Sigmoid colon (tissue), 7 donors: Measurements from ENCODE around the gene STARD13. TPM values are rescaled to one million over a fixed set of nuclear protein-coding genes. Genes with fewer than 3 reads are reported as not detected.
"Not testable (repeated sequence)": the region's sequence is repeated elsewhere in the genome, so short reads cannot be mapped to it uniquely, and the experiment has no call there.

ENCODE experiments used
- DNase-seq: peaks from one replicate; pipeline ENCODE4 v3.0.0-alpha.2; 2019
- H3K27ac ChIP-seq, 4 donors: fragments of 200-600 bp; sonication (generic); one replicate each; pipeline ENCODE4 v1.5.1; 2016 to 2019; ENCODE audit warnings: mild to moderate bottlenecking in 1 of 4
- H3K27me3 ChIP-seq, 3 donors: fragments of 200-600 bp; sonication (generic); one replicate each; pipeline ENCODE4 v1.5.1; 2019; ENCODE audit warnings: mild to moderate bottlenecking in 1 of 3
- H3K36me3 ChIP-seq, 4 donors: fragments of 200-600 bp; sonication (generic); one replicate each; pipeline ENCODE4 v1.5.1; 2016 to 2019
- H3K4me1 ChIP-seq, 4 donors: fragments of 200-600 bp; sonication (generic); one replicate each; pipeline ENCODE4 v1.5.1; 2017 to 2019
- H3K4me3 ChIP-seq, 4 donors: fragments of 200-600 bp; sonication (generic); one replicate each; pipeline ENCODE4 v1.5.1; 2017 to 2019; ENCODE audit warnings: mild to moderate bottlenecking in 2 of 4, moderate library complexity in 1 of 4
- H3K9me3 ChIP-seq, 4 donors: fragments of 200-600 bp in 3 of 4; sonication (generic) in 3 of 4; one replicate each; pipeline versions ENCODE4 v1.5.1 to v1.6.1; 2013 to 2019
- EP300 ChIP-seq, 4 donors: sonication (generic); formaldehyde crosslinking; IDR thresholded peaks; one replicate each; pipeline ENCODE4 v1.6.1; 2017; ENCODE audit warnings: antibody characterized with exemption in 4 of 4
- POLR2A ChIP-seq, 2 donors: fragments of 450-650 bp; IDR thresholded peaks; one replicate each; pipeline ENCODE4 v1.6.1; 2016; ENCODE audit warnings: antibody characterized with exemption in 2 of 2, mild to moderate bottlenecking in 2 of 2, moderate library complexity in 2 of 2
- POLR2AphosphoS5 ChIP-seq, 4 donors: sonication (generic); formaldehyde crosslinking; IDR thresholded peaks; one replicate each; pipeline ENCODE4 v1.6.1; 2017; ENCODE audit warnings: antibody characterized with exemption in 4 of 4
- WGBS, 2 donors: extraction: QIAGEN DNeasy Blood & Tissue Kit; methylation state at CpG; one replicate each; pipeline ENCODE4 v1.1.7; 2013; 5-methylcytosine and 5-hydroxymethylcytosine counted together
- intact Hi-C: fragments of 100-400 bp; cut with DNase I; formaldehyde crosslinking; loops from one replicate; pipeline ENCODE4 v1.15.1; 2023
- polyA plus RNA-seq, 3 donors: library from polyadenylated mRNA; stranded (reverse); fragments of 200-250 nt; gene quantifications; one replicate each; pipeline ENCODE4 v1.2.3, GENCODE V29; 2013
- total RNA-seq, 4 donors: library from RNA; depleted of rRNA; stranded (reverse); fragments of >200 nt; gene quantifications; one replicate each; pipeline ENCODE4 v1.1.0, GENCODE V29; 2016
- TF ChIP-seq, protein P1 (sequence below), 4 experiments: fragments of 450-650 bp in 3 of 4; fragments of 200-600 bp in 1 of 4; IDR thresholded peaks; one replicate each; pipeline ENCODE4 v1.5.1; 2016 to 2019; ENCODE audit warnings: antibody characterized with exemption in 4 of 4, mild to moderate bottlenecking in 3 of 4, moderate library complexity in 2 of 4
- donor health status: healthy with polysubstance abuse.
- donor health status: Bipolar disorder and iron deficiency.
- donor health status: healthy.

The STARD13 gene
- total and polyA plus RNA-seq, 7 donors, result 3.7 to 102 (median 66.7) TPM

- H3K4me3 ChIP-seq, result no peak overlapping the region
- DNase-seq, result no peak
- intact Hi-C loops, result no loop called here
- 90 to 93% methylated on average over 4 of the region's 4 CpGs for WGBS, 2 donors
- H3K9me3 ChIP-seq, result no peaks in the 10 kb centered on the region
- H3K27me3 ChIP-seq, result no peaks in the 10 kb centered on the region
- H3K27ac ChIP-seq, result peak overlapping the region in 1 of 4 donors; percentile 27
- H3K4me1 ChIP-seq, result peaks cover 0 to 97% (median 66%) of the 10 kb centered on the region in 4 donors
- H3K36me3 ChIP-seq, result no peaks in the 10 kb centered on the region
- TF ChIP-seq, protein P1, sequence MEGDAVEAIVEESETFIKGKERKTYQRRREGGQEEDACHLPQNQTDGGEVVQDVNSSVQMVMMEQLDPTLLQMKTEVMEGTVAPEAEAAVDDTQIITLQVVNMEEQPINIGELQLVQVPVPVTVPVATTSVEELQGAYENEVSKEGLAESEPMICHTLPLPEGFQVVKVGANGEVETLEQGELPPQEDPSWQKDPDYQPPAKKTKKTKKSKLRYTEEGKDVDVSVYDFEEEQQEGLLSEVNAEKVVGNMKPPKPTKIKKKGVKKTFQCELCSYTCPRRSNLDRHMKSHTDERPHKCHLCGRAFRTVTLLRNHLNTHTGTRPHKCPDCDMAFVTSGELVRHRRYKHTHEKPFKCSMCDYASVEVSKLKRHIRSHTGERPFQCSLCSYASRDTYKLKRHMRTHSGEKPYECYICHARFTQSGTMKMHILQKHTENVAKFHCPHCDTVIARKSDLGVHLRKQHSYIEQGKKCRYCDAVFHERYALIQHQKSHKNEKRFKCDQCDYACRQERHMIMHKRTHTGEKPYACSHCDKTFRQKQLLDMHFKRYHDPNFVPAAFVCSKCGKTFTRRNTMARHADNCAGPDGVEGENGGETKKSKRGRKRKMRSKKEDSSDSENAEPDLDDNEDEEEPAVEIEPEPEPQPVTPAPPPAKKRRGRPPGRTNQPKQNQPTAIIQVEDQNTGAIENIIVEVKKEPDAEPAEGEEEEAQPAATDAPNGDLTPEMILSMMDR (IDR thresholded peaks at IDR 0.05), result no peak
- TF ChIP-seq POLR2A (IDR thresholded peaks at IDR 0.05) (no peak), EP300 (IDR thresholded peaks at IDR 0.05) (no peak), POLR2AphosphoS5 (IDR thresholded peaks at IDR 0.05) (no peak)
These were observed 107.2 kb downstream of the STARD13 start for GRCh38 chr13:33178209-33178840.

DNA sequence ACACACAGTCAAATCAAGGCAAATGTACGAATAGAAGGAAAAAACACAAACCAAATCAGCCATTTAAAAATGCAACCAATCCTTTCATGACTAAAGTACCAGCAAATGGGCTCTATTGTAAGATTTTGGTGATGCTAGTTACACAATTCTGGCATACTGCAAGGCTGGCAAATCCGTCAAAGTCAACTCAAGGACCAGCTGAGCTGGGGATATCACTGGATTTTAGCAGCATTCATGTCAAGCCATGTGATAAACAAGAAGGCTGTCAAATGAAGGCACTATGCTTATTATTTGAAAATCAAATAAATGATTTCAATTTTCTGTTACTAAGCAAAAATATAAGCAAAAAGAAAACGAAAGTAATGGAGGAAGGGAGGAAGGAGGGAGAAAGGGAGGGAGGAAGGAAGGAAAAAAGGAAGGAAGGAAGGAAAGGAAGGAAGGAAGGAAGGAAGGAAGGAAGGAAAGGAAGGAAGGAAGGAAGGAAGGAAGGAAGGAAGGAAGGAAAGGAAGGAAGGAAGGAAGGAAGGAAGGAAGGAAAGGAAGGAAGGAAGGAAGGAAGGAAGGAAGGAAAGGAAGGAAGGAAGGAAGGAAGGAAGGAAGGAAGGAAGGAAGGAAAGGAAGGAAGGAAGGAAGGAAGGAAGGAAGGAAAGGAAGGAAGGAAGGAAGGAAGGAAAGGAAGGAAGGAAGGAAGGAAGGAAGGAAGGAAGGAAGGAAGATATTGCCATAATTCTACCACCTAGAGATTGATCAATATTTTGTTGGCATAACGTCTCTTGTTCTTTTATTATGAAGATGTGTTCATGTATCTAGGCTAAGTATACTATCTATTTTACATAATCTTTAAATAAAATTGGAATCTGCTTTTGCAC is 108.0 kb downstream of the STARD13 start:
- WGBS, 2 donors, result 87 to 88% methylated on average over 4 of the region's 4 CpGs
- peaks cover 0 to 97% (median 66%) of the 10 kb centered on the region in 4 donors for H3K4me1 ChIP-seq

GRCh38 chr13:33176526-33176925 is 109.0 kb downstream of the STARD13 start:
- no peak for DNase-seq
- H3K4me1 ChIP-seq, result peaks cover 0 to 97% (median 62%) of the 10 kb centered on the region in 4 donors
- no peaks in the 10 kb centered on the region for H3K27me3 ChIP-seq
- H3K36me3 ChIP-seq, result no peaks in the 10 kb centered on the region
- no peaks in the 10 kb centered on the region for H3K9me3 ChIP-seq
- 83 to 88% methylated on average over 1 of the region's 1 CpG for WGBS, 2 donors
- intact Hi-C loops, result no loop called here
- TF ChIP-seq POLR2AphosphoS5 (IDR thresholded peaks at IDR 0.05), result no peak
- TF ChIP-seq POLR2A (IDR thresholded peaks at IDR 0.05), result no peak
- TF ChIP-seq, protein P1 (IDR thresholded peaks at IDR 0.05), result no peak
- no peak for TF ChIP-seq EP300 (IDR thresholded peaks at IDR 0.05)
- H3K27ac ChIP-seq, result peak overlapping the region in 3 of 4 donors; percentile 10 to 62 (median 58)
- H3K4me3 ChIP-seq, result no peak overlapping the region

More for the DNA sequence above, 108.0 kb downstream of the STARD13 start:
- H3K36me3 ChIP-seq, H3K4me3 ChIP-seq, DNase-seq, H3K9me3 ChIP-seq, H3K27me3 ChIP-seq, intact Hi-C loops: not testable (repeated sequence)
- peak overlapping the region in 3 of 4 donors; percentile 8 to 62 (median 27) for H3K27ac ChIP-seq

DNA sequence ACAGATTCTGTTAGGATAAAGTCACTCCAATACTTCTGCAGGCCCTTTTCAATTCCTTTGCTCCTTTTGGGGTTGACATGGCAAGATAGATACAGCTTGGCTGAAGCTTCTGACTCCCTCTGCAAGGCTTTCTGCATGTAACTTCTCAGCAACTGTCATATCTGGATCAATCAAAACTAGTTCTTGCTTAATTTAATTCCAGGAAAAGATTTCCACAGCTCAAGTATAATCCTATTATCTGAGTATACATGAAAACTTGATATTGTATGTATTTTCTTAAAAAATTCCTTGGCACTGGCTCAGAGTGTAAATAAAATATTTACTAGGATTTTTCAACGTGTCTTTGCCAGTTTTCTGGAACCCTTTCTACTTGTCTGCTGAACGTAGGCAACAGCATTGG is 109.6 kb downstream of the STARD13 start:
- WGBS, 2 donors, result 65 to 74% methylated on average over 2 of the region's 2 CpGs
- peaks cover 0 to 97% (median 60%) of the 10 kb centered on the region in 4 donors for H3K4me1 ChIP-seq
- H3K9me3 ChIP-seq, result no peaks in the 10 kb centered on the region
- H3K4me3 ChIP-seq, result no peak overlapping the region
- H3K27me3 ChIP-seq, result no peaks in the 10 kb centered on the region
- TF ChIP-seq, protein P1 (IDR thresholded peaks at IDR 0.05), result no peak
- no peak for TF ChIP-seq POLR2AphosphoS5 (IDR thresholded peaks at IDR 0.05)
- no peak for TF ChIP-seq POLR2A (IDR thresholded peaks at IDR 0.05)
- TF ChIP-seq EP300 (IDR thresholded peaks at IDR 0.05), result no peak
- no peak for DNase-seq
- intact Hi-C loops, result no loop called here
- H3K36me3 ChIP-seq, result no peaks in the 10 kb centered on the region
- H3K27ac ChIP-seq, result peak overlapping the region in 3 of 4 donors; percentile 24 to 62 (median 58)

DNA sequence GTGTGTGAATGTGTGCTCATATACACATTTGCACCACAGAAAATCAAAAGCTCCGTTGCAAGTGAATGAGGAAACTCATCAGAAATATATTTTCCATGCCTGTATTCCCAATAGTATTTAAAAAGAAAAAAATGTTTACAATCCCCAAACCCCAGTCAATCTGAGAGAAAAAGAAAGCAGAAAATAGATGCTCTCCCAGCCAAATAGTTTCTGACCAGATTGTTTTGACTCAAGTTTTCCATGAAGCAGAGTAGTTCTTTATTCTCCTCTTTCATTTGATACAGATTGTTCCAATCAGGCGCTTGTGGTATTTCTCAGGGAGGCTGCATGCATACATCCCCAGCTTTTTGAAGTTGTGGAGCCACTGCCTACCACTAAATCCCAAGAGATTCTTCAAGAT is 110.6 kb downstream of the STARD13 start:
- Histone ChIP-seq H3K27ac (peak overlapping the region in 3 of 4 donors; percentile 24 to 62 (median 58)), H3K36me3 (no peaks in the 10 kb centered on the region), H3K4me1 (peaks cover 0 to 94% (median 59%) of the 10 kb centered on the region in 4 donors)

More for the DNA sequence above, 110.6 kb downstream of the STARD13 start:
- TF ChIP-seq, protein P1 (IDR thresholded peaks at IDR 0.05), result no peak
- TF ChIP-seq POLR2A (IDR thresholded peaks at IDR 0.05) (no peak), EP300 (IDR thresholded peaks at IDR 0.05) (no peak), POLR2AphosphoS5 (IDR thresholded peaks at IDR 0.05) (no peak)
- H3K4me3 ChIP-seq, result no peak overlapping the region
- no peak for DNase-seq
- no peaks in the 10 kb centered on the region for H3K9me3 ChIP-seq
- 65 to 81% methylated on average over 2 of the region's 2 CpGs for WGBS, 2 donors
- H3K27me3 ChIP-seq, result no peaks in the 10 kb centered on the region
- intact Hi-C loops, result no loop called here
